ENCODE results near the gene UGT1A1.

The UGT1A1 gene

GRCh38 chr2:233811732-233812131 is 51.7 kb downstream of the UGT1A1 start:
- no peak for DNase-seq (ENCODE audit: low read depth)
- no peak overlapping the region for H3K4me3 ChIP-seq (ENCODE audit: low read depth, low read length)

DNA sequence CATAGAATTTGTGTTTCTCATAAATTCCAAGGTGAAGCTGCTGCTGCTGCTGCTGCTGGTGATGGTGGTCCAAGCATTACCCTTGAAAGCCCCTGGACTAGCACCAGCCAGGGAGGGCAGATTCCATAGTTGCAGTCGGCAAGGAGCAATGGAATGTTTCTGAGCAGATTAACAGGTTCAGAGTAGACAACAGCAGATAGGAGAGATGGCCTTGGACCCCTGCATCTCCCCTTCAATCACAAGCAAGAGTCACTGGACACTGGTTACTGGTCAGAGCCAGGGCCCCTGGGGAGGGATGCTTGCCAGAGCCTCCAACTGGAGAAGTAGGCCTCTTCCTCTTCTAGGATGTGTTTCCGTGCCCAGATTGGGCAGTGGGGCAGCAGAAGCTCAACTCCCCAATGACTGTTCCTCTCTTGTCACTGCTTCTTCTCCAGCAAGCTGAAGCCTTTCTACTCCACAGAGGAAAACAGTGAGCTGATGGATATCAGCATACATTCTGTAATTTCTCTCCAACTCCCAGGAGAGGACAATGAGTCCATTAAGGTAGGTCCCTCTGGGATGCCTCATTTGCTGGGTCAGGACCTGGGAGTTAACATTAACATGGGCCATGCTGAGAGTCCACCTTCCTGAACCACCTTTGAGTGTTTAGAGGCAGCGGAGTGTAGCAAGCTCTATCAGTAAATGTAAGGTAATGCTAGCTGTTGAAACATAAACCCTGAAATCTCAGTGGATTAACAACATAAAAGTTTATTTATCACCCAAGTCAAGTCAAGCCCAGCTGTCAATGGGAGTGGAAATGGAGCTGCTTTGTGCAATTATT is 53.4 kb downstream of the UGT1A1 start:
- no peak overlapping the region for H3K4me3 ChIP-seq (ENCODE audit: low read depth, low read length)
- no peak for DNase-seq (ENCODE audit: low read depth)

- no peak overlapping the region for H3K4me3 ChIP-seq (ENCODE audit: low read depth, low read length)
- no peak for DNase-seq (ENCODE audit: low read depth)
These were observed 54.2 kb downstream of the UGT1A1 start for GRCh38 chr2:233814056-233814835.

- DNase-seq (ENCODE audit: low read depth): no peak
- H3K4me3 ChIP-seq (ENCODE audit: low read depth, low read length): no peak overlapping the region
These were observed 55.8 kb downstream of the UGT1A1 start for GRCh38 chr2:233815861-233816260.

GRCh38 chr2:233816334-233816733 is 56.3 kb downstream of the UGT1A1 start:
- no peak for DNase-seq (ENCODE audit: low read depth)
- no peak overlapping the region for H3K4me3 ChIP-seq (ENCODE audit: low read depth, low read length)

DNA sequence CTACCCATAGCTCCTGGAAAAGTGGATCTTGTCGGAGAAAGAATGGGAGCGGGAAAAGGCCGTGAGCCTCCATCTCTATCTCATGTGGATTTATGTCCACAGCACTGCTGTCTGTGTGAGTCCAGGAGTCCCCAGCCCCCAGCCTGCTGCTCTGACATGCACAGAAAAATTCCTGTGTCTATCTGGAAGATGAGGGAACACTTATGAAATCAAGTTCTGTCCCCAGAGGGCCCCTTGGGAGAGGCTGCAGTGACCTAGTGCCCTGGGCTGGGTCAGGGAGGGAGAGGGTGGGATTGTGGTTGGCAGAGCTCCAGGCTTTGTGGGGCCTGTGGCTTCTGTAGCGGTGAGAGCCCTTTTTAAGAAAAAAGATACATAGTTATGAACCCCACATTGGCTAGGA is 56.7 kb downstream of the UGT1A1 start:
- DNase-seq (ENCODE audit: low read depth): no peak
- H3K4me3 ChIP-seq (ENCODE audit: low read depth, low read length): no peak overlapping the region

- H3K4me3 ChIP-seq (ENCODE audit: low read depth, low read length): no peak overlapping the region
These were observed 57.4 kb downstream of the UGT1A1 start for GRCh38 chr2:233817361-233817911.

DNA sequence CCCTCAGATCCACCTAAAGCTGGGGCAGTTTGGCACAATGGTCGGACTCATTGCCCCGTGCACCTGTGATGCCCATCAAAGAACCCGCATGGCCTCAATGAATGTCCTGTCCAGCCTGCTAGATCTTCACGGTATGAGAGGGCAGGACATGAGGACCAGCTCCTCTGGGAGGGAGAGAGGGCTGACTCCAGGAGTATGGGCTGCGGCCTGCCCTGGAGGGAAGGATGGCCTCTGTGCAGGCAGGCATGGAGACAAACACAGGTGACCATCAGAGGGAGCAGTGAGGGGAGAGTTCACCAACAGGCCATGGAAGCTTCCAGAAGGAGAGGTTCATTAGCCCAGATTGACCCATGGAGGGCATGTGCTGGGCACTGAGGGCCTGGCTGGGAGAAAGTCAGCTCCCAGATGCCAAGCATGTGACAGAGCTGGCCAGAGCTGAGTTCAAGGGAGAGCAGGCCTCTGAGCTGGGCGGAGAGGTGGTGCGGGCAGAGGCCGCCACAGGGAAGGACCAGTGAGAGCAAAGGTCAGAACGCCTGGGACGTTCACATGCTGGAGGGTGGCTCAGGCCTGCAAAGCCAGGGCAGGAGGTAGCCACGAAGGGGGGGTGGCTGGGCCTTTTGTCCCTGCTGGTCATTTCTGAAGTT is 58.0 kb downstream of the UGT1A1 start:
- H3K4me3 ChIP-seq (ENCODE audit: low read depth, low read length): no peak overlapping the region
- no peak for DNase-seq (ENCODE audit: low read depth)

More at GRCh38 chr2:233817361-233817911, 57.4 kb downstream of the UGT1A1 start:
- DNase-seq (ENCODE audit: low read depth): no peak

DNA sequence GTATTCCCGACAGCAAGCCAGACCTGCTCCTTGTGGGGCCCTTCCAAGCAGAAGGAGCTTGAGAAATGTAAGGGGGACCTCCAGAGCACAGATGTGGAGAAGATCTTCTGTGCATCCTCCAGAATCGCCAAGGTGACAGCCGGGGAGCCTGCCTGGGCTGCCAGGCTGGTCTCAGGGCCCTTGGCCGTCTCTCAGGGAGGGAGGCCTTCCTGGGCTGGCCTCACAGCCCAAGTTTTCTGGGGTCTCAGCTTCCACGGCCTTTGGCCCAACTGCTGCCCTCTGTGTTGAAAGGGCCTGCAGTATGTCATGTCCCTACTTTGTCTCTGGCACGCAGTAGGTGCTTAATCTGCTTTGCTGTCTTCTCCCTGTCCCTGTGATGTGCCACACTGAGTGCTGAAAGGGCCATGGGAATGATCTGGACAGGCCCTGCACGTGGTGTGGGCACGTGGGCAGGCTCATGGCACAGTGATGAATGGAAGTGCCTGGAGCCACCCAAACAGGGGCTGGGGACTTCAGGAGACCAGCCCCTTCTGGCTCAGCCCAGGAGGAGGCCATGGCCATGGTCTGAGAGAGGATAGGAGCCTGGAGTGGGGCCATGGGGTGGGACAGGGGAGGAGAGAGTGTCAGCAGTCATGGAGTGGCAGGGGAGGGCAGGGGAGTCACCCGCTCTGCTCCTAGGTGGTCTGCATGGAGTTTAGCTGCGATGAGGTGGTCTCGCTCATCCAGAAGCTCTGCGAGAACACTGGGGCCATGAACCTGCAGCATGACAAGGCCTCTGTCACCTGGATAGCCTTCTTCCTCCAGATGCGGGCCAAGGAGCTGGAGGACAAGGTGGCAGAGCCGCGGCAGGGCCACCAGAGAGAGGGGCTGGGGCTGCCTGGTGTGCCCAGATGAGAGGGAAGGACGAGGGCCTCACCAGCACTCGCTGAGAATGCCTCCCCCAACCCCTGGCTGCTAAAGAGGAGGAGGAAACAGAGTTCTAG is 58.9 kb downstream of the UGT1A1 start:
- no peak overlapping the region for H3K4me3 ChIP-seq (ENCODE audit: low read depth, low read length)
- no peak for DNase-seq (ENCODE audit: low read depth)

DNA sequence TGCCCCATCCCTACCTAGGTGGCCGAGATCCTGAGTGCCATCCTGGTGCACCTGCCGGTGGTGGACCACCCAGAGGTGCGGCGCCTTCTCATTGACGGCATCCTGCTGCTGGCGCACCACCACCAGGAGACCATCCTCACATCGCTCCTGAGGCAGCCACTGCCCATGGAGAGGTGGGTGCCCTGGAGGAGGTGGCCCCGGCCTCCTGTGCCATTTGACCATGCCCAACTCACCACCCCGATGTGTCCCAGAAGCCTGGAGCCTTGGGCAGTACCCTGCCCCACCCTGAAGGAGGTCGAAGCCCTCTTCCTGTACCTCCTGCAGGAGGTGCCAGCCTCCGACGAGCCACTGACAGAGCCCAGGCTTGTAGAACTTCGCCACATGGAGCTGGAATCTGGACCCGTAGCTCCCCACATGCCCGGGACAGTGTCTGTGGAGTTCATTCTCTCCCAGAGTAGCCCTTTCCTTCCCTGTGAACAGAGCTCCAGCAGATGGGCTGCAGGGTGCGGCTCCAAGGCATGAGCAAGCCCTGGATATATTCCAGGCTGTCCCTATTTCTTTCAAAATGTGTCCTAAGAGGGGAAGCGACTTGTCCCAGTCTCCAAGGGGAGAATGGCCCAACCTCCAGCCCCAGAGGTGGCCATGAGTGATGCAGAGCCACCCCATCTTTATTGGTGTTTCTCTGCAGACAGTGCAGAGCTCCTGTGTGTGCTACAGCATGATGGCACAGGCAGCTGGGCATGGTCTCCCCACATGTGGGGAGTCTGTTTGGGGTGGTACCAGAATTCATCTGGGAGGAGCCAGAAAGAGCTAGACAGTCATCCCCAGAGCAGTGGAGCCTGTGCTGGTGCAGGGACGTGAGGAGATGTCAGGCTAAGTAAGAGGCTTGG is 60.1 kb downstream of the UGT1A1 start:
- no peak for DNase-seq (ENCODE audit: low read depth)
- no peak overlapping the region for H3K4me3 ChIP-seq (ENCODE audit: low read depth, low read length)

GRCh38 chr2:233820774-233821105 is 60.7 kb downstream of the UGT1A1 start:
- DNase-seq (ENCODE audit: low read depth): no peak
- no peak overlapping the region for H3K4me3 ChIP-seq (ENCODE audit: low read depth, low read length)

DNA sequence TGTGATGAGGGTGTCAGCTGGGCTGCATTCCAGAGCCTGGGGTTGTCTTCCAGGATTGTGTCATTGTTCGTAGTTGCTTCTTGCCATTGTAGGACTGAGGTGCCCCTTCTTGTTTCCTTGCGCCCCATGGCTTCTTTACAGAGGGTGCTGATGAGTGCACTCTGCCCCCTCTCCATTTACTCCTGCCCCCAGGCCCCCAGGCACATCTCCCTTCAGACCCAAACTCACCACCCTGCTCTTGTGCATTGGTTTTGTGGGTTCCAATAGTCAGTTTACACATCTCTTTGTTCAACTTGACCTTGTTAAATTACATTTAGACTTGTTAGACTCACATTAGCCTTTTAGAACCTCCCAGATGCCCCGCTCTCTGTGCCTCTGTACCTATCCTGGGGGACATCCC is 61.1 kb downstream of the UGT1A1 start:
- DNase-seq (ENCODE audit: low read depth): no peak
- no peak overlapping the region for H3K4me3 ChIP-seq (ENCODE audit: low read depth, low read length)

DNA sequence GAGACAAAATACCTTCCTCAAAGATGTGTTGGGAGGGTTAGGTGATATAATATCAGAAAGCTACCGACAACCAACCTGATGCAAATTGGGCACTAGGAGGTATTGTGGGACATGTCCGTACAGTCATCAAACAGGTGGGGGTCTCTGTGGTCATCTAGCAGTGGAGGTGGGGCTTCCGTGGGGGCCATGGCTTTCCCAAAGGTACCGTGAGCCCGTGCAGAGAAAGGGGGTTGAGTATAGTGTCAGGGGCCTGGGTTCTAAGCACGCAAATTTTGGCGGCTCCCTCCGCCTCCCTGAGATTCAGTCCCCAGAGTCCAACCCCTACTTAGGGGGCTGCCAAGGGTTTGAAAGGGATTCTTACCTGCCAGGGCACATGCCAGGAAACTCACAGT is 61.6 kb downstream of the UGT1A1 start:
- no peak overlapping the region for H3K4me3 ChIP-seq (ENCODE audit: low read depth, low read length)
- DNase-seq (ENCODE audit: low read depth): no peak

DNA sequence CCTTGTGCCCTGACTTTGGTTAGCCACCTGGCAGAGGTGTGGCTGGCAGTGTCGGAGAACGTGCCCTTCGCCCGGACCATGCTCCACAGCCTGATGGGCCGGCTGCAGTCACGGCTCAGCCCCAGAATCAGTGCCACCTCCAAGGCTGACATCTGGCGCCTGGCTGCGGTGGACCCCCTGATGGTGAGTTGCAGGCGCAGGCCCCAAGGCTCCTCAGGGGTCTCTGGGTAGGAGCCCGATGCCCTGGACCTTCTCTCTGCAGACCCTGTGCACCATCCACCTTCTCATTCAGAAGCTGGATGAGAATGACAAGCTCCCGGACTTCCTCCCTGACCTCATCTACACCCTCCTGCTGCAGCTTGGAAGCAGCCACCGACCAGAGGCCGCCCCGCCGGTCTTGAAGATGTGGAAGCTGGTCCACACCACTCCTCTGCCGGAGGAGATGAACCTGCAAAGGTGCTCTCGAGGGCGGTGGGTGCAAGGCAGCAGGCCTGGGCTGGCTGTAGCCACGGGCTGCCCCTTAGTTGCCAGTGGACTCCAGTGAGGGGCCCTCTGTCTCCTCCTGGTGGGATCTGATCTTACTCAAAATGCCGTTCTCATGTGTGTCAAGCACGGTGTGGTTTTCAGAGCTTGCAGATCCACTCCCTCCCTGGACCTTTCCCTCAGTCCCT is 62.2 kb downstream of the UGT1A1 start:
- no peak for DNase-seq (ENCODE audit: low read depth)
- H3K4me3 ChIP-seq (ENCODE audit: low read depth, low read length): no peak overlapping the region

Data from skeletal muscle cell (primary cell).